ENCODE results near the gene EMILIN1.

The EMILIN1 gene

DNA sequence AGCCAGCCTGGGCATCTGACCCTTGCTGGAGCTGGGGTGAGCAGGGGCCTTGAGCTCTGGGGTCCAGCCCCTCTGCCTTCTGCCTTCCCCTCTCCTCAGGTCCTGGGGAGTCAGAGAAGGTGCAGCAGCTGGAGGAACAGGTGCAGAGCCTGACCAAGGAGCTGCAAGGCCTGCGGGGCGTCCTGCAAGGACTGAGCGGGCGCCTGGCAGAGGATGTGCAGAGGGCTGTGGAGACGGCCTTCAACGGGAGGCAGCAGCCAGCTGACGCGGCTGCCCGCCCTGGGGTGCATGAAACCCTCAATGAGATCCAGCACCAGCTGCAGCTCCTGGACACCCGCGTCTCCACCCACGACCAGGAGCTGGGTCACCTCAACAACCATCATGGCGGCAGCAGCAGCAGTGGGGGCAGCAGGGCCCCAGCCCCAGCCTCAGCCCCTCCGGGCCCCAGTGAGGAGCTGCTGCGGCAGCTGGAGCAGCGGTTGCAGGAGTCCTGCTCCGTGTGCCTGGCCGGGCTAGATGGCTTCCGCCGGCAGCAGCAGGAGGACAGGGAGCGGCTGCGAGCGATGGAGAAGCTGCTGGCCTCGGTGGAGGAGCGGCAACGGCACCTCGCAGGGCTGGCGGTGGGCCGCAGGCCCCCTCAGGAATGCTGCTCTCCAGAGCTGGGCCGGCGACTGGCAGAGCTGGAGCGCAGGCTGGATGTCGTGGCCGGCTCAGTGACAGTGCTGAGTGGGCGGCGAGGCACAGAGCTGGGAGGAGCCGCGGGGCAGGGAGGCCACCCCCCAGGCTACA lies 3.8 kb downstream of the EMILIN1 start:
- DNase-seq = no peak

DNA sequence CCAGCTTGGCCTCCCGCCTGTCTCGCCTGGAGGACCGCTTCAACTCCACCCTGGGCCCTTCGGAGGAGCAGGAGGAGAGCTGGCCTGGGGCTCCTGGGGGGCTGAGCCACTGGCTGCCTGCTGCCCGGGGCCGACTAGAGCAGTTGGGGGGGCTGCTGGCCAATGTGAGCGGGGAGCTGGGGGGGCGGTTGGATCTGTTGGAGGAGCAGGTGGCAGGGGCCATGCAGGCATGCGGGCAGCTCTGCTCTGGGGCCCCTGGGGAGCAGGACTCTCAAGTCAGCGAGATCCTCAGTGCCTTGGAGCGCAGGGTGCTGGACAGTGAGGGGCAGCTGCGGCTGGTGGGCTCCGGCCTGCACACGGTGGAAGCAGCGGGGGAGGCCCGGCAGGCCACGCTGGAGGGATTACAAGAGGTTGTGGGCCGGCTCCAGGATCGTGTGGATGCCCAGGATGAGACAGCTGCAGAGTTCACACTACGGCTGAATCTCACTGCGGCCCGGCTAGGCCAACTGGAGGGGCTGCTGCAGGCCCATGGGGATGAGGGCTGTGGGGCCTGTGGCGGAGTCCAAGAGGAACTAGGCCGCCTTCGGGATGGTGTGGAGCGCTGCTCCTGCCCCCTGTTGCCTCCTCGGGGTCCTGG lies 4.5 kb downstream of the EMILIN1 start:
- DNase-seq = no peak

DNA sequence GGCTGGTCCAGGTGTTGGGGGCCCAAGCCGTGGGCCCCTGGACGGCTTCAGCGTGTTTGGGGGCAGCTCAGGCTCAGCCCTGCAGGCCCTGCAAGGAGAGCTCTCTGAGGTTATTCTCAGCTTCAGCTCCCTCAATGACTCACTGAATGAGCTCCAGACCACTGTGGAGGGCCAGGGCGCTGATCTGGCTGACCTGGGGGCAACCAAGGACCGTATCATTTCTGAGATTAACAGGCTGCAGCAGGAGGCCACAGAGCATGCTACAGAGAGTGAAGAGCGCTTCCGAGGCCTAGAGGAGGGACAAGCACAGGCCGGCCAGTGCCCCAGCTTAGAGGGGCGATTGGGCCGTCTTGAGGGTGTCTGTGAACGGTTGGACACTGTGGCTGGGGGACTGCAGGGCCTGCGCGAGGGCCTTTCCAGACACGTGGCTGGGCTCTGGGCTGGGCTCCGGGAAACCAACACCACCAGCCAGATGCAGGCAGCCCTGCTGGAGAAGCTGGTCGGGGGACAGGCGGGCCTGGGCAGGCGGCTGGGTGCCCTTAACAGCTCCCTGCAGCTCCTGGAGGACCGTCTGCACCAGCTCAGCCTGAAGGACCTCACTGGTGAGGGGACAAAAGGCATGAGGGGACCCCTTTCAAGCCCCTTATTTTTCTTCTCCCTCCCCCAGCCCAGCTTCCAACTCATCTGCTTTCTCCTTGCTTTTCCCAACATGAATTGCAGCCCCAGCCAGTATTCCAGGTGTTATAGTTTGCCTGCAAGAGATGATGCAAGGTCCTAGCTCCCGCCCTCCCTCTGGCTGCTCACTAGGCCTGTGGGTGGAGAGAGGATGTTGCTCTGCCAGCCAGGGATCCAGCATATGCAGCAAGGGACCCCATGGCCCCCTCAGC lies 5.2 kb downstream of the EMILIN1 start:
- no peak for DNase-seq

DNA sequence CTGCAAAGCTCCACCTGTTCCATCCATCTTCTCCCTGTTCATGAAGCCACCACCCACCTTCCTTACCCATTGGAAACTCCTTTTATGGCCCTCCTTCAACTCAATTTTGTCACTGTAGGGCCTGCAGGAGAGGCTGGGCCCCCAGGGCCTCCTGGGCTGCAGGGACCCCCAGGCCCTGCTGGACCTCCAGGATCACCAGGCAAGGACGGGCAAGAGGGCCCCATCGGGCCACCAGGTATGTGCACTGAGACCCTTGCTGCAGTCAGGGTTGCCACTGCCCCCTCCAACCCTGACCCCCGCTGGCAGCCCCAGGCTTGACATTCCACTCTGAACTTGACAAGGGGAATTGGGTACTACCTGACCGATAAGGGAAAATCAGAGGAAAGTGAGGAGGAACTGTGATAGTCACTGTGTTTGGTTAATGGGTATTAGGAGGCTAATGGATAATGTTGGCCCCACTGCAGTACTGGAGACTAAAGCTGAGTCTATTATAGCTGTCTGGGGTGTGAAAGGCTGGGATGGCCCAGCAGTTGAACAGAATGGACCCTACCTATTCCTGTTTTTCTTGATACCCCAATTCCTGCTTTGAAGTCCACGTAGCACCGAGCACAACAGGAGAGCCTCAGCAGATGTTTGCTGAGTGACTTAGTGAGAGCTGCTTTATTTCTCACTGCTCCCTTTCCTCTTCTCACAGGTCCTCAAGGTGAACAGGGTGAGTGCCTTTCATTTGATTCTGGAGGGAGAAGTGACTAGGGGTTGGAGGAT lies 6.1 kb downstream of the EMILIN1 start:
- no peak for DNase-seq

DNA sequence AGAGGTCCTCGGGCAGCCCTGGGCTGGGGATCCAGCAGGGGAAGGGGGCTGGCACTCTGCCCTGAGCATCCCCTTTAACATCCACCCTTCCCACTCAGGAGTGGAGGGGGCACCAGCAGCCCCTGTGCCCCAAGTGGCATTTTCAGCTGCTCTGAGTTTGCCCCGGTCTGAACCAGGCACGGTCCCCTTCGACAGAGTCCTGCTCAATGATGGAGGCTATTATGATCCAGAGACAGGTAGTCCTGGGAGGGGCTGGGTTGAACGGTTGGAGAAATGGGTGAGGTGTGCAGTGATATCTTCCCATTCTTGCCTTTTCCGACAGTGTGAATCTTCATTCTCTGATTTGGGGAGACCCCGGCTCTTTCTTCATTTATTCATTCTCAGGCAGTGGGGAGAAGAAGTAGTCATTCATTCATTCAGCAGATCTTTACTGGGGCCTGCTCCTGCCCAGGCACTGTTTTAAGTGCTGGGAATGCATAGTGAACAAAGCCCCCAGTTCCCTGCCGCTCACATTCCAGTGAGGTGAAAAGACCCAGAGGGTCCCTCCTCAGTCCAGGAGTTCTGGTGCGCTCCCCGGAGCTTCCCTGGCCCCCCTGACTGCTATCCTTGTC lies 6.8 kb downstream of the EMILIN1 start:
- DNase-seq = no peak

DNA sequence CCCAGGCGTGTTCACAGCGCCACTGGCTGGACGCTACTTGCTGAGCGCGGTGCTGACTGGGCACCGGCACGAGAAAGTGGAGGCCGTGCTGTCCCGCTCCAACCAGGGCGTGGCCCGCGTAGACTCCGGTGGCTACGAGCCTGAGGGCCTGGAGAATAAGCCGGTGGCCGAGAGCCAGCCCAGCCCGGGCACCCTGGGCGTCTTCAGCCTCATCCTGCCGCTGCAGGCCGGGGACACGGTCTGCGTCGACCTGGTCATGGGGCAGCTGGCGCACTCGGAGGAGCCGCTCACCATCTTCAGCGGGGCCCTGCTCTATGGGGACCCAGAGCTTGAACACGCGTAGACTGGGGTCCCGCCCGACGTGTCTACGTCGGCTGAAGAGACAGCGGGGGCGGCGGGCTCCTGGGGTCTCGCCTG lies 7.3 kb downstream of the EMILIN1 start:
- DNase-seq = peak; percentile 35

DNA sequence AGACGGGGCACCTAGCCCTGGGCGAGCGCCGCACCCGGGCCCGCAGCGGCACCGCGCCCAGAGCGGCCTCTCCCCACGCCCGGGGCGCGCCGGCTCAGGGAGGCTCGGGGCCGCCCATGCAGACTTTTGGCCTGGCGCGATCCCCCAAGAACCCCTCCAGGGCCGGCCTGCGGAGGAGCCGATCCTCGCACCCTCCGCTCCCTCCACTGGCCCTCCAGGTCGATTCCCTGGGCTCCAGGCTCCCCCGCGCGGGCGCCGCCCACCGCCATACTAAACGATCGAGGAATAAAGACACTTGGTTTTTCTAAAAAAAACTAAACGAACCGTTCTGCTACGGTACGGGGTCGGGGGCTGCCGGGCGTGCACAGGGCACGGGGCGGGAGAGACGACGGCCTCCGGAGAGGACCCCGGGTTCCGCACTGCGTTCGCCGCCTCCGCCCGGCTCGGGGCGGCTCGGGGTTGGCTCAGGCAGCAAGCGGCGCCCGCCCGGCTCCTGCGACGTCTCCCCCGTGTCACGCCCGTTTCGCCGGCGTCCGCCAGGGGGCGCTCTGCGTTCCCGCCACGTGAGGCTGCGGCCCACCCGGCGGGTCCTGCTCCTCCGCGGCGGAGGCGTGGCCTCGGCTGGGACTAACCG lies 7.8 kb downstream of the EMILIN1 start:
- DNase-seq = peak; percentile 98

DNA sequence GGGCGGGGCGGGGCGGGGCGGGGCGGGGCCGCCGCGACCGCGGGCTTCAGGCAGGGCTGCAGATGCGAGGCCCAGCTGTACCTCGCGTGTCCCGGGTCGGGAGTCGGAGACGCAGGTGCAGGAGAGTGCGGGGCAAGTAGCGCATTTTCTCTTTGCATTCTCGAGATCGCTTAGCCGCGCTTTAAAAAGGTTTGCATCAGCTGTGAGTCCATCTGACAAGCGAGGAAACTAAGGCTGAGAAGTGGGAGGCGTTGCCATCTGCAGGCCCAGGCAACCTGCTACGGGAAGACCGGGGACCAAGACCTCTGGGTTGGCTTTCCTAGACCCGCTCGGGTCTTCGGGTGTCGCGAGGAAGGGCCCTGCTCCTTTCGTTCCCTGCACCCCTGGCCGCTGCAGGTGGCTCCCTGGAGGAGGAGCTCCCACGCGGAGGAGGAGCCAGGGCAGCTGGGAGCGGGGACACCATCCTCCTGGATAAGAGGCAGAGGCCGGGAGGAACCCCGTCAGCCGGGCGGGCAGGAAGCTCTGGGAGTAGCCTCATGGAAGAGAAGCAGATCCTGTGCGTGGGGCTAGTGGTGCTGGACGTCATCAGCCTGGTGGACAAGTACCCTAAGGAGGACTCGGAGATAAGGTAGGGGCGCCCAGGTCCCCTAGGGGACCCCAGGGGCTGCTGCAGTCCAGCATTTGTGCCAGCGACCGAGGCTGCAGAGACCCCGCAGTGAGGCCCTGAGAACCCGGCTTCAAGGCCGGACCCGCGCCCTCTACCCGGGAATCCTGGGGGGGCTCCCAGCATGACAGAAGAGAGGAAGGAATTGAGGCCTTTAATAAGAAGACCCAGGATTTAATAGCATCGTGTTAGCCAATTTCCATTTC lies 8.5 kb downstream of the EMILIN1 start, which contains the start of gene KHK:
TSS of gene KHK (plus strand) at position 49 of the 870 bp plus-strand sequence. CDS start at position 537, 488 bp downstream.
- peak; percentile 17 for DNase-seq

DNA sequence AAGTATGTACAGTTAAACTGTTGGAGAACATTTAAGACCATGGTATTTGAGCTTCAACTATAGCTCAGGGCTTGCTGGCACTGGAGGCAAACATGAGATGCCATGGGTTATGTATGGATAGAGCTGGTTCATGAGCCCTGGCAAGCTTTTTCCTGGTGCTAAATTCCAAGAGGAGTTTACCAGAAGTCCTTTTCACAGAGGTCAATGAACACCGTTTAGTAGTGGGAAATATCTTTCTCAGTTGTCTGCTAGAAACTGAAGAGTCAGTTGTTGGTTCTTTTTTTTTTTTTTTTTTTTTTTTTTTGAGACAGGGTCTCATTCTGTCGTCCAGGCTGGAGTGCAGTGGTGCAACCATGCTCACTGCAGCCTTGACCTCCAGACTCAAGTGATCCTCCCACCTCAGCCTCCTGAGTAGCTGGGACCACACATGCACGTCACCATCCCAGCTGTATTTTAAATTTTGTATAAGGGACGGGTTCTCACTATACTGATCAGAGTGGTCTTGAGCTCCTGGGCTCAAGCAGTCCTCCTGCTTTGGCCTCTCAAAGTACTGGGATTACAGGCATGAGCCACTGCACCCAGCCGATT lies 9.5 kb downstream of the EMILIN1 start:
- DNase-seq = no peak

DNA sequence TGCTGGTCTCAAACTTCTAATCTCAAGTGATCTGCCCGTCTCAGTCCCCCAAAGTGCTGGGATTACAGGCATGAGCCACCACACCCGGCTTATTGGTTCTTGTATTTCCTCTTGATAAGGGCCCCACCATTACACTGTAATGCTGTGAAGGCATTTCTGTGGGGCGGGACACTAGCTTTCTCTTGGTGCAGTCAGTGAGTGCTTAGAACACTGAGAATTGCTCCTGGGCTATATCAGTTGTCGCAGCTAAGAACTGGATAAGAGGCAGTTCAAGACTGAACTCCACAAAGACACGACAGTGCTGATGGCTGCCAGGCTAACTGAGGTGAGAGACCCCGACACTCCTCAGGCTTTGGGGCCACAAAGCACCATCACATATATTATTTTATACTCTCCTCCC lies 10.2 kb downstream of the EMILIN1 start:
- DNase-seq = no peak

DNA sequence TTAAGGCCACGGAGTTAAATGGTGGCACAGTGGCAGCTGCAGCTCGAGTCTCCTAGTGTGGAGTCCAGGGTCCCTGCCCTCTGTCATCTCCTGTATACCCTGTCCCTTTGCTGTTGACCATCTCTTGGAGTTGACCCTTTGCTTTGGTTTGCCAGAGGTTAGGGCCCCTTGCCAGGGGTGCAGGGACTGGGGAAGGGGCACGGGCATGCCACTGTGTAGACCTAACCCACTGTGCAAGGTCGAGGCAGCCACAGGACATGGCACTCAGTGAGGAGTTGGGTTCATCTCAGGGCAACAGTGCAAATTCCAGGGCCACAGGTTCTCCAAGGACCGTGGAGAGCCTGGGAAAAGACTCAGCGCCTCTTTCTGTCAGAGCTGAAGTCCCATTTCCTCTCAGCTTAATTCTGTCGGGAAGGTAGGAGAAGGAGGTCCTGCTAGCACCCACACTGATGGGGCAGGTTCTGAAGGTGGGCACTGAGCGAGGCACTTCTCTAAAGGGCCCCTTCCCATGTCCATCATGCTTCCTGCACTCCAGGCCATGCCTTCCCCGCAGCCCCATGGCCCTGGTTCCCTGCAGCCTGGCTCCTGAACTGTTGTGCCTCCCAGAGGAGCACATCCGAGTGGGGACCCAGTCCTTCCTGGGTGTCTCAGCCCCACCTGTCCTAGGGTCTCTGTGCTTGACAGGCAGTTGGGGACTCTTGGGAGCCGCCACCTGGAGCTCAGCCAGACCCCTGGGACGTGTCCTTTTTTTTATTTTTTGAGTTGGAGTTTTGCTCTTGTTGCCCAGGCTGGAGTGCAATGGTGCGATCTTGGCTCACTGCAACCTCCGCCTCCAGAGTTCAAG lies 10.9 kb downstream of the EMILIN1 start:
- DNase-seq = no peak

DNA sequence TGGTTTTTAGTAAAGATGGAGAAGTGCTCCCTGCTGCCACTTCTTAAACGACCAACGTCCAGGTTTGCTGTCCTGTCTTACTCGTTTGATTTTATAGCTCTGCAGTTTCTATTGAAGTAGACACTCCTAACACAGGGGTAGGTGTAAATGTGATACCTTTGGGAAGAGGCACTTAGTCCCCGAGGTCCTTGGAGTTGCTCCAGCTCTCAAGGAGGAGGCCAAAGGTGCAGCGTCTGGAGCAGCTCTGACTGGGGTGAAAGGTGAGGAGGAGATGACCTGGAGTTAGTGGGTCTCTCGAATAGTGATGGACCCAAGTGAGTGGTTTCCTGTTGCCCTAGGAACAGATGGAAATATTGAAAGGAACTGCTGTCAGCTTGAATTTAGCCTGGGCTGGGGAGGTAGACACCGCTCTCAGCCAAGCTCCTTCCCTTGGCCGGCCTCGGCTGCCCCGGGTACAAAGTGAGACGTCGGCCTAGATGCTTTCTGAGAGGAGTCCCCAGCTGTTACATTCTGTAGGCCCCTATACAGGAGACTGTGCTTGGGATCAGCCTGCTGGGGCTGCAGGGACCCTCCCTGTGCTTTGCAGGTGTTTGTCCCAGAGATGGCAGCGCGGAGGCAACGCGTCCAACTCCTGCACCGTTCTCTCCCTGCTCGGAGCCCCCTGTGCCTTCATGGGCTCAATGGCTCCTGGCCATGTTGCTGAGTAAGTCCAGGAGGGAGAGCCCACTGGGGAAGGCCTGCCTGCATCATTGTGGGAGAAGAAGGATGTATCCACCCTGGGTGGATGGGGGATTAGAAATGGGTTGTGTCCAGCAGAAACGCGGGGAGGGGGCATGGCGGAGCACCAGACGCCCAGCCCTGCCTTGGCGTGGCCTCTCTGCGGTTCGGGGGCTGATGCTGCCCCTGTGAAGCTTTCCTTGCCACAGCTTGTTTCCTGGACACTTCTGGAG lies 13.6 kb downstream of the EMILIN1 start:
- DNase-seq = no peak

DNA sequence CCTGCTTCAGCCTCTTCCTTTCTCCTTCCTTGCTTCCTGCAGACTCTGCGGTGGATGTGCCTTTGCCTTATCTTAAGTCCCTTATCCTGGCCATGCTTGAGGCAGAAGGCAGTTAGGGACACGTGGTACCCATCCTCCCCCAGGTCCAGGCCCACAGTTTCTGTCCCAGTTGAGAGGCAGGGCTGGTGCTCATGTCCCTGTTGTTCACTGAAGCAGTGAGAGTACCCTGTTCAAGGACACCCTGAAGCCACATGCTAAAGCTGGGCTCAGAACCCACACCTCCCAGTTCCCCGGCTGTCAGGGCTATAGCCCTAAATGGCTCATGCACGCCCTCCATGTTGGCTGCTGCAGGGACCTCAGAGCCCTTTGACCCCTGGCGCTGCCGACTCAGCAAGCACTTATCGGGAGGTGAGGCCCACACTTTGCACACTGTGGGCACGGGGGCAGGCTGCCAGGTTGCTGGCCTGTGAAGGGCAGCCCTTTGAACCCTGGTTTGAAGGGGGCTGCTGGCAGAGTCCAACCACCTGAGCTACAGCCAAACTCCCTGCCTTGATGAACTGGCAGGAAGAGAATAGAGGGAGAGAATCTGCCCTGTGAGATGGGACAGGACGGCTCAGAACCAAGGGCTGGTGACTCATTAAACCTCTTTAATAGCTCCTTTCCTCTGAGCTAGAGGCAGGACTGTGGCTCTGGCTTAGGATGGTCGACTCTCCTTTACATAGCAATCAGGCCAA lies 14.4 kb downstream of the EMILIN1 start:
- DNase-seq = no peak

DNA sequence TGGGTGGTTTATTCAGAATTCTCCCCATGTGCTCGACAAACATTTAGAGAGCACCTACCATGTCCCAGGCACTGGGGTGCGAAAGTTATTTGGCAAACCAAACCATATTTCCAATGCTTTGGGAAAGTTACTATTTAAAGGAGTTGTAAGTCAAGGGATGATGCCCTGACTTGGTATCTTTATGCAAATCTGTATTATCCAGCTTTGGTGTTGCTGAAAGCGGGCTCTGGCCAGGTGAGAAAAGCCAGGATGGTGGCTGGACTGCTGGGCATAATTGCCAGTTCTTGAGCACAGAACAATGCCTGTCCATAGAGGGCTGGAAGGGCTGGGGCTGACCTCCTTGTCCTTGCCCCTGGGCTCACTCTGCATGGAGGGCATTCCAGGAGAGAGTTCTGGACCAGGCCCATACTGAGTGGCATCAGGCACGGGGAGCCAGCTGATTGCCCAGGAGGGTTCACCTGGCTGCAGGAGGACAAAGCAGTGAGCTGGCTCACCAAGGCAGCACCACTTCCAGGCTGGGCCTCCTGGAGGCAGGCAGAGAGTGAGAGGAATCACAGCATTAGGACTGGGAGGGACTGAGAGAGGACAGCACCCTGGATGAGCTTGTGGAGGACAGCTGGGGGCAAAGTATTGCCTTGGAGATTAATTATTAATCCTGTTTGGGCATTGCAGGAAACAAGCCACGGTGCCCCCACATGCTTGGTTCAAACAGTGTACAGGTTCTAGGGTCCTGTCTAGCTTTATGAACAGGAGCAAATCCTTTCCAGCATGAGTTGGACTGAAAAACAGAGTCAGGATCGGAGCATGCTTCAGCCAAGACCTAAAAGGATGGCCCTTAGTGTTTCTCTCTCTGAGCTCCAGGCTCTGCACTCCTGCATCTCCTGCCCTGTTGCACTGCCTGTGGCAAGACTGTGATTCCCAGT lies 15.3 kb downstream of the EMILIN1 start:
- no peak for DNase-seq

DNA sequence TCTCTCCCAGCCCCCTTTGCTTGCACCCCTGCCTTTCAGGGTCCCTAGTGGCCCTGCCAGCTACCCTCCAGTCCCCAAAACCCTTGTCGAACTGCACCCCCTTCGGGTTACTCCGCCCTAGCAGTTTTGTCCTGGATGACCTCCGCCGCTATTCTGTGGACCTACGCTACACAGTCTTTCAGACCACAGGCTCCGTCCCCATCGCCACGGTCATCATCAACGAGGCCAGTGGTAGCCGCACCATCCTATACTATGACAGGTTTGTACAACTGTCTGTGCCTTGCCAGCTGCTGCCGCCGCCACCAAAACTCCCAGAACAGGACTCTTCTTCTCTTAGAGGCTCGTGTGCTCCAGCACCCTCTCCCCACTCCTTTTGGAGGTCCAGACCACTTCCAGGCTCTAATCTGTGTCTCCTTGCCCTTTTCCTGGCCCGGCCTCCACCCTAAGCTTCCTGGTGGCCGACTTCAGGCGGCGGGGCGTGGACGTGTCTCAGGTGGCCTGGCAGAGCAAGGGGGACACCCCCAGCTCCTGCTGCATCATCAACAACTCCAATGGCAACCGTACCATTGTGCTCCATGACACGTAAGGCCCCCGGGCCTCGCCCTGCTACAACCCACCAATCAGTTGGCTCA lies 16.1 kb downstream of the EMILIN1 start:
- no peak for DNase-seq

DNA sequence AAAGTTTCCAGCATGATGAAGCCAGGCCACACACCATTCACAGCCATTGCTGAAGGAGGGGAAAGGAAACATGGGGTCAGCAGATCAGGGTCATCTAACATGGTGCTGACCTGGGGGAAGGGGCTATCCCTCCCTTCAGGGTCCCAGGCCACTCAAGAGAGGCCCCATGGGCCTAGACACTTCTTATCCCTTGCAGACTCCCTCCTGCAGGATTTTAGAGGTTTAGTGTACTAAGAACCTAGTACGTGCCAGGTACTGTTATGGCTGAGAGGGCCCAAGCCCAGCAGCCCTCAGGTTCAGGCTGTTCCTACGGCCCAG lies 17.0 kb downstream of the EMILIN1 start:
- no peak for DNase-seq

Data from CD4-positive, alpha-beta T cell treated with Interleukin-10 for 1 hour (primary cell).